Activated CD8-positive, alpha-beta T cell treated with anti-CD3 and anti-CD28 coated beads for 36 hours (primary cell): ENCODE measurements around the gene RTP5. TPM values are rescaled to one million over a fixed set of nuclear protein-coding genes. Genes with fewer than 3 reads are reported as not detected.

Experiments used
- ATAC-seq: fragments of 200-7000 bp; cut with Tn5 transposase; one replicate; pipeline ENCODE4 v1.10.0; 2021; ENCODE audit warnings: mild to moderate bottlenecking, moderate library complexity
- CTCF ChIA-PET: fragments of 350-600 bp; sonication (Branson Sonifier 250); formaldehyde crosslinking; loops from one replicate; lab custom pipeline; 2021; ENCODE audit warnings: antibody characterized with exemption; lab: Charles Lee
- POLR2A ChIA-PET: fragments of 350-600 bp; sonication (Branson Sonifier 250); formaldehyde crosslinking; loops from one replicate; lab custom pipeline; 2021; ENCODE audit warnings: antibody characterized with exemption; lab: Charles Lee
- DNase-seq: peaks from one replicate; pipeline ENCODE4 v3.0.0-alpha.2; 2020
- H3K27ac Mint-ChIP-seq: one replicate; pipeline ENCODE4 v1.8.0; 2021; ENCODE audit warnings: mild to moderate bottlenecking, mixed read lengths
- H3K27me3 Mint-ChIP-seq: one replicate; pipeline ENCODE4 v1.8.0; 2021; ENCODE audit warnings: mixed read lengths
- H3K36me3 Mint-ChIP-seq: one replicate; pipeline ENCODE4 v1.8.0; 2021; ENCODE audit warnings: low read depth, mixed read lengths
- H3K4me1 Mint-ChIP-seq: one replicate; pipeline ENCODE4 v1.8.0; 2021; ENCODE audit warnings: low read depth, mixed read lengths
- H3K4me3 Mint-ChIP-seq: one replicate; pipeline ENCODE4 v1.8.0; 2021; ENCODE audit warnings: mild to moderate bottlenecking, moderate library complexity, mixed read lengths
- H3K9me3 Mint-ChIP-seq: one replicate; pipeline ENCODE4 v1.8.0; 2021; ENCODE audit warnings: mixed read lengths
- CTCF ChIP-seq: fragments of 200-600 bp; IDR thresholded peaks from one replicate; pipeline ENCODE4 v1.8.0; 2022; ENCODE audit warnings: antibody characterized with exemption, mild to moderate bottlenecking
- intact Hi-C: fragments of 100-400 bp; cut with micrococcal nuclease; formaldehyde crosslinking; loops from one replicate; pipeline ENCODE4 v1.10.0; 2022
- total RNA-seq, 2 experiments: library from RNA; stranded (reverse); gene quantifications; one replicate each; pipeline ENCODE4 v1.2.3, GENCODE V29; 2021

The RTP5 gene
- total RNA-seq, 2 experiments from 2014 or later: 0.22 to 0.29 TPM

- intact Hi-C loops: no loop called here
These were observed 10.5 kb upstream of the RTP5 start for GRCh38 chr2:241859017-241859435.

GRCh38 chr2:241859436-241860183 is 9.9 kb upstream of the RTP5 start:
- H3K27me3 Mint-ChIP-seq: peaks cover 11% of the 10 kb centered on the region
- ATAC-seq: peak; percentile 50
- ChIA-PET CTCF (interaction anchor here (0.7 to 1.9 kb wide), 6 partner anchors 9 to 157 kb away, joined by 3 to 8 read pairs (median 6); partner anchors contain the start of genes ING5 and RTP5), POLR2A (interaction anchor here (0.6 to 3.0 kb wide), 11 partner anchors 9 to 709 kb away, joined by 3 to 12 read pairs (median 4); partner anchors contain the start of gene PPP1R7)
- intact Hi-C loops: loop anchor here (10.0 kb wide), 1 partner anchor 125 kb away; the partner anchor contains the start of gene D2HGDH
- peaks cover 63% of the 10 kb centered on the region for H3K4me1 Mint-ChIP-seq
- peaks cover 6% of the 10 kb centered on the region for H3K36me3 Mint-ChIP-seq
- DNase-seq: peak; percentile 94
- TF ChIP-seq CTCF: peak; percentile 66
- H3K27ac Mint-ChIP-seq: peak overlapping the region; percentile 92
- H3K4me3 Mint-ChIP-seq: peak overlapping the region; percentile 82
- peaks cover 5% of the 10 kb centered on the region for H3K9me3 Mint-ChIP-seq

More at GRCh38 chr2:241859017-241859435, 10.5 kb upstream of the RTP5 start:
- Mint-ChIP-seq H3K4me3 (peak overlapping the region; percentile 82), H3K27ac (peak overlapping the region; percentile 92), H3K36me3 (peaks cover 3% of the 10 kb centered on the region), H3K4me1 (peaks cover 57% of the 10 kb centered on the region), H3K27me3 (peaks cover 6% of the 10 kb centered on the region), H3K9me3 (peaks cover under 1% of the 10 kb centered on the region)
- ATAC-seq (peak; percentile 45), DNase-seq (no peak)
- no peak for TF ChIP-seq CTCF
- CTCF ChIA-PET: interaction anchor here (1.2 to 1.9 kb wide), 4 partner anchors 10 to 172 kb away, joined by 4 to 8 read pairs (median 8); partner anchors contain the start of genes DTYMK, ING5 and RTP5
- POLR2A ChIA-PET: interaction anchor here (0.6 to 3.0 kb wide), 11 partner anchors 9 to 709 kb away, joined by 3 to 12 read pairs (median 4); partner anchors contain the start of gene PPP1R7

- H3K4me1 Mint-ChIP-seq: peaks cover 71% of the 10 kb centered on the region
- peaks cover 18% of the 10 kb centered on the region for H3K27me3 Mint-ChIP-seq
- intact Hi-C loops: loop anchor here (10.0 kb wide), 1 partner anchor 126 kb away; the partner anchor contains the start of gene D2HGDH
- peak overlapping the region; percentile 92 for H3K27ac Mint-ChIP-seq
- DNase-seq (no peak), ATAC-seq (peak; percentile 38)
- CTCF ChIA-PET: interaction anchor here (0.7 to 1.9 kb wide), 6 partner anchors 9 to 158 kb away, joined by 3 to 8 read pairs (median 6); partner anchors contain the start of genes ING5 and RTP5
- H3K36me3 Mint-ChIP-seq: peaks cover 6% of the 10 kb centered on the region
- H3K9me3 Mint-ChIP-seq: peaks cover 10% of the 10 kb centered on the region
- no peak for TF ChIP-seq CTCF
- POLR2A ChIA-PET: interaction anchor here (0.9 to 3.0 kb wide), 9 partner anchors 8 to 173 kb away, joined by 3 to 12 read pairs (median 5); no protein-coding TSS in a partner anchor
- H3K4me3 Mint-ChIP-seq: peak overlapping the region; percentile 82
These were observed 9.1 kb upstream of the RTP5 start for GRCh38 chr2:241860184-241861078.

- DNase-seq (no peak), ATAC-seq (no peak)
- Mint-ChIP-seq H3K4me3 (peak overlapping the region; percentile 15), H3K27me3 (peaks cover 22% of the 10 kb centered on the region), H3K36me3 (peaks cover 6% of the 10 kb centered on the region), H3K9me3 (peaks cover 10% of the 10 kb centered on the region), H3K27ac (peak overlapping the region; percentile 92), H3K4me1 (peaks cover 73% of the 10 kb centered on the region)
- POLR2A ChIA-PET: no interaction called here
- TF ChIP-seq CTCF: no peak
- CTCF ChIA-PET: no interaction called here
- intact Hi-C loops: loop anchor here (10.0 kb wide), 1 partner anchor 126 kb away; the partner anchor contains the start of gene D2HGDH
These were observed 8.3 kb upstream of the RTP5 start for GRCh38 chr2:241861264-241861663.
